ENCODE measurements around the gene UBL5.

UBL5 gene

DNA sequence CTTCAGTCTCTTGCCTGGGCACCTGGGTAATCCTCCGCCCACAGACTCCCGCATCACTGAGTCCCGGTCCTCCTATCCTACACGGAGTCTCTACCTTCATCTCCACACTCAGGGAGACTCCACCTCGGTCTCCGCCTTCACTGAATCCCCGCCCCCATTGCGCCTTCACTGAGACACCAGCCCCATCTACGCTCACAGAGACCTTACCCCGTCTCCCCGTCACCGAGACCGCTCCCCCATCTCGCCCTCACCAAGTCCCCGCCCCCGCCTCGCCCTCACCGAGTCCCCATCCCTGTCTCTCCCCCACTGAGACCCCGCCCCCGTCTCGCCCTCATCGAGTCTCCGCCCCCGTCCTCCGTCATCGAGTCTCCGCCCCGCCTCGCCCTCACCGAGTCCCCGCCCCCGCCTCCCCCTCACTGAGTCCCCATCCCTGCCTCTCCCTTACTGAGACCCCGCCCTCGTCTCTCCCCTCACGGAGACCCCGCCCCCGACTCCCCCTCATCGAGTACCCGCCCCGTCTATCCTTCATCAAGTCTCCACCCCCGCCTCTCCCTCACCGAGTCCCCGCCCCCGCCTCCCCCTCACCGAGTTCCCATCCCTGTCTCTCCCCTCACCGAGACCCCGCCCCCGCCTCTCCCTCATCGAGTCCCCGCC is 36.0 kb upstream of the UBL5 start:
- Histone ChIP-seq H3K4me3 (replicated peaks; ENCODE audit: insufficient read depth, low read length) (peak overlapping the region; percentile 62), H3K27me3 (ENCODE audit: insufficient read depth, poor library complexity, severe bottlenecking) (peaks cover 3% of the 10 kb centered on the region), H3K27ac (replicated peaks) (no peak overlapping the region)
- TF ChIP-seq, protein P1, sequence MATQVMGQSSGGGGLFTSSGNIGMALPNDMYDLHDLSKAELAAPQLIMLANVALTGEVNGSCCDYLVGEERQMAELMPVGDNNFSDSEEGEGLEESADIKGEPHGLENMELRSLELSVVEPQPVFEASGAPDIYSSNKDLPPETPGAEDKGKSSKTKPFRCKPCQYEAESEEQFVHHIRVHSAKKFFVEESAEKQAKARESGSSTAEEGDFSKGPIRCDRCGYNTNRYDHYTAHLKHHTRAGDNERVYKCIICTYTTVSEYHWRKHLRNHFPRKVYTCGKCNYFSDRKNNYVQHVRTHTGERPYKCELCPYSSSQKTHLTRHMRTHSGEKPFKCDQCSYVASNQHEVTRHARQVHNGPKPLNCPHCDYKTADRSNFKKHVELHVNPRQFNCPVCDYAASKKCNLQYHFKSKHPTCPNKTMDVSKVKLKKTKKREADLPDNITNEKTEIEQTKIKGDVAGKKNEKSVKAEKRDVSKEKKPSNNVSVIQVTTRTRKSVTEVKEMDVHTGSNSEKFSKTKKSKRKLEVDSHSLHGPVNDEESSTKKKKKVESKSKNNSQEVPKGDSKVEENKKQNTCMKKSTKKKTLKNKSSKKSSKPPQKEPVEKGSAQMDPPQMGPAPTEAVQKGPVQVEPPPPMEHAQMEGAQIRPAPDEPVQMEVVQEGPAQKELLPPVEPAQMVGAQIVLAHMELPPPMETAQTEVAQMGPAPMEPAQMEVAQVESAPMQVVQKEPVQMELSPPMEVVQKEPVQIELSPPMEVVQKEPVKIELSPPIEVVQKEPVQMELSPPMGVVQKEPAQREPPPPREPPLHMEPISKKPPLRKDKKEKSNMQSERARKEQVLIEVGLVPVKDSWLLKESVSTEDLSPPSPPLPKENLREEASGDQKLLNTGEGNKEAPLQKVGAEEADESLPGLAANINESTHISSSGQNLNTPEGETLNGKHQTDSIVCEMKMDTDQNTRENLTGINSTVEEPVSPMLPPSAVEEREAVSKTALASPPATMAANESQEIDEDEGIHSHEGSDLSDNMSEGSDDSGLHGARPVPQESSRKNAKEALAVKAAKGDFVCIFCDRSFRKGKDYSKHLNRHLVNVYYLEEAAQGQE (IDR thresholded peaks at IDR 0.05; ENCODE audit: insufficient replicate concordance, low read depth) = no peak
- TF ChIP-seq, protein P2, sequence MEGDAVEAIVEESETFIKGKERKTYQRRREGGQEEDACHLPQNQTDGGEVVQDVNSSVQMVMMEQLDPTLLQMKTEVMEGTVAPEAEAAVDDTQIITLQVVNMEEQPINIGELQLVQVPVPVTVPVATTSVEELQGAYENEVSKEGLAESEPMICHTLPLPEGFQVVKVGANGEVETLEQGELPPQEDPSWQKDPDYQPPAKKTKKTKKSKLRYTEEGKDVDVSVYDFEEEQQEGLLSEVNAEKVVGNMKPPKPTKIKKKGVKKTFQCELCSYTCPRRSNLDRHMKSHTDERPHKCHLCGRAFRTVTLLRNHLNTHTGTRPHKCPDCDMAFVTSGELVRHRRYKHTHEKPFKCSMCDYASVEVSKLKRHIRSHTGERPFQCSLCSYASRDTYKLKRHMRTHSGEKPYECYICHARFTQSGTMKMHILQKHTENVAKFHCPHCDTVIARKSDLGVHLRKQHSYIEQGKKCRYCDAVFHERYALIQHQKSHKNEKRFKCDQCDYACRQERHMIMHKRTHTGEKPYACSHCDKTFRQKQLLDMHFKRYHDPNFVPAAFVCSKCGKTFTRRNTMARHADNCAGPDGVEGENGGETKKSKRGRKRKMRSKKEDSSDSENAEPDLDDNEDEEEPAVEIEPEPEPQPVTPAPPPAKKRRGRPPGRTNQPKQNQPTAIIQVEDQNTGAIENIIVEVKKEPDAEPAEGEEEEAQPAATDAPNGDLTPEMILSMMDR (IDR thresholded peaks at IDR 0.05; ENCODE audit: insufficient read depth, low read length) = no peak
- TF ChIP-seq GABPA (IDR thresholded peaks at IDR 0.05; ENCODE audit: low read depth) (no peak), POLR2AphosphoS5 (IDR thresholded peaks at IDR 0.05; ENCODE audit: low read depth) (no peak), SPI1 (IDR thresholded peaks at IDR 0.05; ENCODE audit: borderline replicate concordance, low read depth) (no peak)
- DNase-seq (ENCODE audit: low read depth in 1 of 2, low spot score in 1 of 2) = peak in 1 of 2 experiments; percentile 45

DNA sequence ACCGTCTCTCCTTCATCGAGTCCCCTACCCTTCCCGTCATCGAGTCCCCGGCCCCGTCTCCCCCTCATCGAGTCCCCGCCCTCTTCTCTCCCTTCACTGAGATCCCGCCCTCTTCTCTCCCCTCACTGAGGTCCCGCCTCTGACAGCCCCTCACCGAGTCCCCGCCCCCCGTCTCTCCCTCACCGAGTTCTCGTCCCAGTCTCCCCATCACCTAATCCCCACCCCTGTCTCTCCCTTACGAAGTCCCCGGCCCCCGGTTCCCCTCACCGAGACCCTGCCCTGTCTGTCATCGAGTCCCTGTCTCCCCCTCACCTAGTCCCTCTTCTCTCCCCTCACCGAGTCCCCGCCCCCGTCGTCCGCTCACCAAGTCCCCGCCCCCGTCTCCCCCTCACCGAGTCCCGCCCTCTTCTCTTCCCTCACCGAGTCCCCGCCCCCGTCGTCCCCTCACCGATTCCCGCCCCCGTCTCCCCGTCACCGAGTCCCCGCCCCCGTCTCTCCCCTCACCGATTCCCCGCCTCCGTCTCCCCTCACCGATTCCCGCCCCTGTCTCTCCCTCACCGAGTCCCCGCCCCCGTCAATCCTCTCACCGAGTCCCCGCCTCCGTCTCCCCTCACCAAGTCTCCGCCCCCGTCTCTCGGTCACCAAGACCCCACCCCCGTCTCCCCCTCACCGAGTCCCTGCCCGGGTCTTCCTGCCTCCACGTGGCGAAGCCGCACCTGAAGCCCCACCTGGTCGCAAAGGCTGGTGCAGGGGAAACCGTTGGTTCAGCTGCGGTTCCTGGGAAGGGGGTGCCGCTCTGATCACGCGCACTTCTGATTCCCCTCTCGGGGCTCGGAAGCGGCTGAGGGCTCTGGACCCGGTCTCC is 35.3 kb upstream of the UBL5 start:
- H3K27me3 ChIP-seq (ENCODE audit: insufficient read depth, poor library complexity, severe bottlenecking) = peaks cover 3% of the 10 kb centered on the region
- DNase-seq (ENCODE audit: low read depth in 1 of 2, low spot score in 1 of 2) = peak; percentile 36 to 60
- TF ChIP-seq SPI1 (IDR thresholded peaks at IDR 0.05; ENCODE audit: borderline replicate concordance, low read depth) = no peak
- no peak for TF ChIP-seq GABPA (IDR thresholded peaks at IDR 0.05; ENCODE audit: low read depth)
- no peak for TF ChIP-seq POLR2AphosphoS5 (IDR thresholded peaks at IDR 0.05; ENCODE audit: low read depth)
- TF ChIP-seq, protein P1 (IDR thresholded peaks at IDR 0.05; ENCODE audit: insufficient replicate concordance, low read depth) = no peak
- TF ChIP-seq, protein P2 (IDR thresholded peaks at IDR 0.05; ENCODE audit: insufficient read depth, low read length) = no peak

DNA sequence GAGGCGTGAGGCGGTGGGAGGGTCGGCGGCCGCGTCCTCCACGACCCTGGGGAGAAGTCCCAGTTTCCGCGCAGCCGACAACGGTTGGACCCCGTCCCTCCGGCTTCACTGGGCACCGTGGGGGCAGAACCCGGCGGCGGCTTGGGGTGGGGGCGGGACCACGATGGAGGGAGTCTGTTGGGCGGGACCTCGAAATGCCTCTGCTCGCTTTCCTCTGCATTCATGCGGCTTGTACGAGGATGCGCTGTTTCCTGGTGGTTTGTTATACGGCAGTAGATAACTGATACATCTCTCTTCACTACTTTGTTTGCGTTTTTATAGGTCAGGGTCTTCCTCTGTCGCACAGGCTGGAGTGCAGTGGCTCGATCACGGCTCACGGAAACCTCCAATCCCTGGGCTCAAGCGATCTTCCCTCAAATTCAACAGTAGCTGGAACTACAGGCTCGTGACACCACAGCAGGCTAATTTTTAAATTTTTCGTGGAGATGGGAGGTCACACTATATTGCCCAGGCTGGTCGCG is 34.6 kb upstream of the UBL5 start:
- Histone ChIP-seq H3K27me3 (ENCODE audit: insufficient read depth, poor library complexity, severe bottlenecking) (peaks cover 3% of the 10 kb centered on the region), H3K4me3 (replicated peaks; ENCODE audit: insufficient read depth, low read length) (peak overlapping the region; percentile 62), H3K27ac (replicated peaks) (no peak overlapping the region)
- TF ChIP-seq POLR2AphosphoS5 (IDR thresholded peaks at IDR 0.05; ENCODE audit: low read depth) (no peak), SPI1 (IDR thresholded peaks at IDR 0.05; ENCODE audit: borderline replicate concordance, low read depth) (no peak), GABPA (IDR thresholded peaks at IDR 0.05; ENCODE audit: low read depth) (no peak)
- TF ChIP-seq, protein P2 (IDR thresholded peaks at IDR 0.05; ENCODE audit: insufficient read depth, low read length) = no peak
- TF ChIP-seq, protein P1 (IDR thresholded peaks at IDR 0.05; ENCODE audit: insufficient replicate concordance, low read depth) = no peak
- DNase-seq (ENCODE audit: low read depth in 1 of 2, low spot score in 1 of 2) = no peak

More for the DNA sequence above, 35.3 kb upstream of the UBL5 start:
- no peak overlapping the region for H3K27ac ChIP-seq (replicated peaks)
- peak overlapping the region; percentile 62 for H3K4me3 ChIP-seq (replicated peaks; ENCODE audit: insufficient read depth, low read length)
